AG08396 (cell line): ENCODE data around the gene FLII.

Experiments used
- DNase-seq: peaks from one replicate; pipeline ENCODE4 v3.0.0; 2012; ENCODE audit warnings: low spot score, mixed read lengths

Gene FLII

DNA sequence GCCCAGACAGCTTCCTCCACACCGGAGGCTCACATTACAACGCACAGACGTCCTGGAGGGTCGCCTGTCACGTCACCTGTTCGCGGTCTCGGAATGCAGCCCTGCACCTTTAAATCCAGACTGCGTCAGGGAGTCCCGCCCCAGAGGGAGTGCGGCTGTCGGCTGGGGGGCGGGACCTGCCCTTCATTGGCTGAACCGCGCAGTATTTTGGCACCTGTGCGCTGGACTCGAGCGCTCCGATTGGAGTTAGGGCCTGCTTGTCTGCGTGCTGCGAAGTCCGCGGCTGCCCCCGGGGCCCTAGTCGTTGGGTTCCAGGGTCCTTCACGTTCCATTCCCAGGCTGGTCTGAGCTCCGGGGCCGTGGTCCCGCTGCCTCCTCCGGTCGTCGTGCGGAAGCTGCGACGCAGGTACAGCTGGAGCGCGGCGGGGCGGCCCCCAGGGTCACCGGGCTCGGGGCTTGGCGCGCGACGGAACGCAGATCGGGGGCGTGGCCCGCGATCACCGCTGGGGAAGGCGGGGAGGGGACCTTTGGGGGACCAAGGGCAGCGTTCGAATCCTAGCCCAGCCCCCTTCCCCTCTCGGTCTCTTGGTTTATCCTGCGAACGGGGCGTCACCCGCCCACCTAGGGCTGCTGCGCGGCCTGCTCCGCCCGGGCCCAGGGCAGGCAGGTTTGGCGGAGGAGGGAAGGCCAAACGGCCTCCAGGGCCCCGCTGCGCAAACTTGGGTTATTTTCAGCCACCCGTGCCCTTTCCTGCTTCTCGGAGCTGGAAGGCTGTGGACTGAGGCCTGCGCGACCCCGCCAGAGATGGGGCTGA lies 2.0 kb upstream of the FLII start, which contains the start of gene MIEF2:
Gene MIEF2, plus strand, starts transcription at position 331 of the 814 bp plus-strand sequence. CDS start 2,059 bp downstream, outside the sequence.
- peak; percentile 100 for DNase-seq

DNA sequence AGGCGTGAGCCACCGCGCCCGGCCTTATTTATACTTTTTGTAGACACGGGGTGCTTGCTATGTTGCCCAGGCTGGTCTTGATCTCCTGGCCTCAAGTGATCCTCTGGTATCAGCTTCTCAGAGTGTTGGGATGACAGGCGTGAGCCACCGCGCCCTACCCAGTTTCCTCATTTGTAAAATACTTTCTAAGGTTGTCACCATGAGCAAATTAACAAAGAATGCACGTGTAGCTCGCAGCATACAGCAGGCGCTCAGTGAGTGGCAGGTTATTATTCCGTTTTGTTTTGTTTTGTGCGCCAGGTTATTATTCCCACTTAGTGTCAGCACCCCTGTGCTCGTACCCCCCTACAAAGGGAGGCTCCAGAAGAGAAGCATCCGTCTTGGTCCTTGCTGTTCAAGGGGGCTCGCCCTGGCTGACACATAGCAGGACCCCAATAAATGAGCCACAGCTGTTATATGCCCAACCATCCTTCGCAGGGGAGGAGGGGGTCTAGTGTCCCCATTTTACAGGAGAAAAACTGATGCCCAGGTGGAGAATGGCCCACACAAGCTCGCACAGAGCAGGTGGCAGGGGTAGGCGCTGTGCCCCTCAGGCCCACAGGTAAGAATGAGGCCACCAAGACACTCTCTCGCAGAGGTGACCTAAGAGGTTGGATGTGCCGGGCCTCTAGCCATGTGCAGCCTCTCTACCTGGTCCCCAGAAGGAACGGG lies 1.2 kb upstream of the FLII start:
- no peak for DNase-seq

DNA sequence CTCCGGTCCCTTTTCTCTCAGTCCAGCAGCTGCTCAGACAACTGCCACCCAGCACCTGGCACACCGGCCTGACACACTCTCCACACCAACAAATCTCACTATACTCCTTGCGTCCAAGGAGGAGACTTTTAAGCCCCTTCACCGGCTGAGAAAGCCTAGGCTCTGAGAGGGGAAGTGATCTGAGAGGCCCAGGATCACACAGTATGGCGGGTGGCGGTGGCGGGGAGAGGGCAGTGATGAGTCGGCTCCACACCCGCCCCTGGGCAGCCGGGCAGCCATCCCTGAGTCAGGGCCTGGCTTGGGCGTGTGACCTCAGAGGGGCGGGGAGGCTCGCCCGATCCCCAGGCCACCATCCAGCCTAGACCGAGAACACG lies 569 bp downstream of the FLII start:
- peak; percentile 94 for DNase-seq

DNA sequence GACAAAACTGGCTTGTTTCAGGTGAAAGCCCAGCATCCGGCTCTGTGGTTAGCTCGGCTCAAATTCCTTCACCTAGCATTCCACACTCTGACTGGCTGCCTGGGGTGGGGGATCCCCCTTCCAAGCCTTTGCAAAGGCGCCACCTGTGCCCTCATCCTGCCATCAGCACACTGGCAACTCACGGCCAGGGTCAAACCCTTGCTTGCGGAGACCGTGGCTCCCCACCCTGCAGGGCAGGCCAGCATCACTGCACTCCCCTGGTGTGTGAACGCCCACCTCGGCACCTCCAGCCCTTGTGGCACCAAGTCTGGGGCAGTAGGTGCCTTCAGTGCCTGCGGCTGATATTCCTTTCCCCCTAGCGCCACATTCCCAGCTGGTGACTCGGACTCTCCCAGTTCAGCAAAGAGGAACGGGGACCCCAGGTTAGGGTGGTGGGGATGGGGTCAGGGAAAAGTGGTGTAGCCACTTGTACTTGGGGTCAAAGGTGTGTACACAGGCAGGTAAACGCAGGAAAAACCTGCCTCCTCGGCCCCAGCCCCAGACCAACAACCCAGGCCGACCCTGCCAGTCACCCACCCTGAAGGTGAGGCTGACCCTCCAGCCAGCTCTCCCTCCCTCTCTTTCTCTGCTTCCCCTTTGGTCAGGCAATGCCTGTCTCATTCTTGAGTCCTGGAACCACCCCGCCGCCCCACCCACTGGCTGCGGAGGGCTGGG lies 1.1 kb downstream of the FLII start:
- peak; percentile 78 for DNase-seq

DNA sequence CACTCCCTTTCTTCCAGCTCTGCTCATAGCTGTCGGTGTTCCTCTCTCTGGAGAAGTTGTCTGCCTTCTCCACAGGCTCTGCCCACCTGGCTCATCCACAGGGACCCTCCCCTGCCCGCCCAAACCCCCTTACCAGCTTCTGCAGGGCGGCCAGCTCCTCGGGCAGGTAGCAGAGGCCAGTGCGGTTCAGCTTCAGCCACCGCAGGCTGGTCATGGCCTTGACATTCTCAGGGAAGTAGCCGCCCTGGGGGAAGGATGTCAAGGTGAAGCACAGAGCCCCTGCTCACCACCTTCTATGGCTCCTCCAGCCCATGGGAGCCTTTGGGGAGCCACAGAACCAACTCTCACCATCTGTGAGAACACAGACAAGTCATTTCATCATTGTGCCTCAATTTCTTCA lies 1.8 kb downstream of the FLII start:
- DNase-seq, result no peak

DNA sequence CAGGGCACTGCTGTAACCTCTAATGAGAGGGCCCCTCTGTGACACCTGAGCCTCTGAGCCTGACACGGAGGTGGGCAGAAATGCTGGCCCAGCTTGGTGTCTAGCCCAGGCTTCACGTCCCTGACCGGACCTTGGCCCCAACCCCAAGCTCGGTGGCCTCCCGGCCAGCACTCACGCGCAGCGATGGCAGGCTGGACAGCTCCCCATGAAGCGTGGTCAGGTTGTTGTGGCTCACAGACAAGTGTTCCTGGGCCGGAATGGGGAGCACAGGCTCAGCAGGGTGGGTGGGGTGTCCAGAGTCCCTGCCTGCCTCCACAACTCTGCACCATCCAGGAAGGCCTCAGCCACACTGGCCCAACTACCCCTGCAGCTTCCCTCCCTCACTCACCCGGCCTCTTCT lies 2.2 kb downstream of the FLII start:
- no peak for DNase-seq

DNA sequence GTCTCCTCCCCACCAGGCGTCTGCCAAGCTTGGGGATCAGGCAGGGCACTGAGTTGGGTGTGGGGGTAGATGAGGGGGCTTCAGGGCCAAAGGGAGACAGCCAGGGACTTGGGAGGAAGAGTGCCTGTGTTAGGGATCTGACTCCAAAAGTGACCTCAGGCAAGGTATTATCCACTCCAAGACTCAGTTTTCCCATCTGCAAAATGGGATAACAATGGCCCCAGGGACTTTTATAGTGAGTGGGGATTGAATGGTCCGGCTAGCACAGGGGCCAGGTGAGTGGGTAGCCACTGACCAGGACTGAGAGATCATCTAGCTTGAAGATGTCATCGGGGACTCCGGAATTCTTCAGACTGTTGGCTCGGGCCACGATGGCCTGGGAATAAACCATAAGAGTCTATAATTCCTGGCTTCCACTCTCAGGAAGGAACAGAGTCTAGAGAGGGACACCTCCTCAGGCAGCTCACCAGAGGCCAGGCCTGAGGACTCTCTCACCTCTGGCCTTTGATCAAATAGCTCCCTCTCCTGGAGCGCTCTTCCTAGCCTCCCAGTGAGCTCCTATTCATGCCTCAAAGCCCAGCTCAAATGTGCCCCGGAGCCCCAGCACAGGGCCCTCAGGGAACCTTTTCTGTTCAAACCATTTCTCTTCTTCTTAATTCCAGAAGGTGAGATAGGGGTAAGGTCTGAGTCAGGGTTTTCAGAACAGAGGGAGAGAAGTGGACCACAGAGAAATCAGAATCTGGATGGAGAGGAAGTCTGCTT lies 3.5 kb downstream of the FLII start:
- DNase-seq, result no peak

DNA sequence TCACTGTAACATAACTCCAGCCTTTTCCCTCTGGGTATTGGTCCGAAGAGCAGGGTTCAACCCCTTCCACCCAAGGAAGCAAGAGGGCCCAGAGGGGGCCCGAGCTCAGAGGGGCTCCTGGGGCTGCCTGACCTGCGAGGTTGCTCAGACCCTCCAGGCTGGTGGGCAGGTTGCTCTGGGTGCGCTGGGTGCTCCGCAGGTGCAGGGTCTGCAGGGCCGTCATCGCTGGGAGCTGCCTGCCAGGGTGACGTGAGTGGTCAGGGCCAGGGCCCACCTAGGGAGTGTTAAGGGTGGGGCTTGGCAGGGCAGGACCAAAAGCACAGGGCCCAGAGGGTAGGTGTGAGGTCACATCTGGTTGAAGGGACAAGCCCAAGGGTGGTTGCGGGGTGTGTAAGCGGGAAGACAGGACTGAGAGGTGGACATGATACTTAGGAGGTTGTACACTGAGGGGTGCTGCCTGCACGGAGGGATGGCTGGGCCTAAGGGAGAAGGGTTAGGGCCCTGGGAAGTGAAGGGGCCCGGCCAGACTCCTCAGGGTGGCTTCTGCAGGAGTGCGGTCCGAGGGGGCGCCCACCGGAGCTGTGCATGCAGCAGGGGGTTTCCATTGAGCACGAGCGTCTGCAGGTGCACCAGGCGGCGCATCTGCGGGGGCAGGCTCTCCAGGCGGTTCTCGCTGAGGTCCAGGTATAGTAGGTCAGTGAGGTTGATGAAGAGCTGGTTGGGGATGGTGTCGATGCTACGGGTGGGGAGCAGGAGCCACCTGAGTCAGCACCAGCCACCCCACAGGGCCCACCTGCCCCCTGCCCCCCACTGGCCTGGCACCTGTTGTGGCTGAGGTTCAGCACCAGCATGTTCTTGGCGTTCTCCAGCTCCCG lies 4.4 kb downstream of the FLII start:
- no peak for DNase-seq

DNA sequence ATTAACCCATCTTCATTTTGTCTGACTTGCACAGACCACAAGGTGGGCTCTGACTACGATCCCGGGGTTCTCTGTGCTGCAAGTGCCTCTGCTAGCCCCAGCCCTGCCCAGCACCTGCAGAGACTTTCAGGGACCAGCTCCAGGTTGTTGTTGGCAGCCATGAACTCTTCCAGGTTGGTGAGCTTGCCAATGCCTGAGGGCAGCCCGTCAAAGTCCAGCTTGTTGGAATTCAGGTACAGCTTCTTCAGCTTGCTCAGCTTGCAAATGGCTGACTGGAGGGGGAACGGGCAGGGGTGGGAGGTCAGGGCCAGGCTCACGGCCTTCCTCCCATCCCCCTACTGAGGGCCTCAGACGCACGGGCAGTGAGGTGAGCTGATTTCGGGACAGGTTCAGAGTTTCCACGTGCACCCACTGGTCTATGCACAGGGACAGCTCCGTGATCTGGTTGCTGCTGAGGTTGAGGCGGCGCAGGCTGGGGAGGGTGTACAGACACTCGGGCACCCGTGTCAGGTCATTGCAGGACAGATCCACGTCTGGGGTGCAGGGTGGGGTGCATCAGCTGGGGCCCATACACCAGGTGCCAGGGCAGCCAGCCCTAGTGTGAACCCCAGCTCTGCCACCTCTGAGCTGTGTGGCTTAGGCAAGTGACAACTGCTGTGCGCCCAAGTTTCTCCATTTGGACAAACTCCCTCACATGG lies 5.2 kb downstream of the FLII start:
- DNase-seq, result no peak

DNA sequence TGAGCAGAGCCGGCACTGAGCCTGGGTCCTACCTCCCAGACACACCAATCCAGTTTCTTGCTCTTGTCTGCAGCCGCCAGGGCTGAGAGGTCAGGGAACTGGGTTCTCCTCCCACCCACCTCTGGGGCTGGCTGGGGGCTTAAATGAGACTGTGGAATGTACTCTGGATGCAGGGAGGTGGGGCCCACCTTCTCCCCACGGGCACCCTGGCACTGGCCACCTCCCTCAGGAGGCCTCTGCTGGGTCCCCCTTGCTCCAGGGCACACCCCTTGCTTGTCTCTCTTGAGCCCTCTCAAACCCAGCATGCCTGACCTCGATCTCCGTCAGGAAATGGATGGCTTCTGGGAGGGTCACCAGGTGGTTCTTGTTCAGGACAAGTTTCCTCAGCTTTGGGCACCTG lies 6.4 kb downstream of the FLII start:
- DNase-seq, result no peak

DNA sequence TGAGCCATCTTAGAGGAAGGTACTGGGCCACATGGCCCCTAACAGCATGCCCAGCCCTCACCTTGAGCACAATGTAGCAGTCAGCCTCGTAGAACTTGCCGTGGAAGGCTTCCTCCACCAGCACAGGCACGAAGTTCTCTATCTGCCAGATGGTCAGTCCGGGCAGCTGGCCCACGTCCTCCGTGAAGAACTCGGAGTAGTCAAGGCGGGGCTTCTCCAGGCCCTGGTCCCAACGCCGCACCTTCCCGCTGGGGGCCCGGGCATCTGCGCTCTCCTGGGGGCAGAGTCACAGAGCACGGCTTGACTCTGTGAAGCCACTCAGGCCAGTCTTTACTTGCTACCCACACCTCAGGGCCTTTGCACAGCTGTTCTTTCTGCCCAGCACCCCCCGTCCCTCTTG lies 7.3 kb downstream of the FLII start:
- DNase-seq, result no peak

DNA sequence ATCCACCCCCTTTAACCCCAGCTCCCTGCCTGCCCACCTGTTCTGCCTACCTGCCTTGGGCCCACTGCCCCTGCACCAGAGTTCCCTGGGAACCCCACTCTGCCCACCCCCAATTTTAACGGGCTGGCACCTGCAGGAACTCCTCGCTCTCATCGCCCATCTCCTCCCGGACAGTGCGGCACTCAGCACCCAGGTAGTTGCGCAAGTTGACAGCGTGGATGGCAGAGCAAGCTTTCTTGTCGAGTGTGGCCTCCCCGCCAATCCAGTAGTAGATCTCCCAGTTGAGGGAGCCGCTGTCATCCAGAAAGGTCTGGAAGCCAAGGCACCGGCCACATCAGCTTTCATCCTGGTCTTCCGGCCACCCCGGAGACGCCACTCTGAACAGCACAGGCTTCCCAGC lies 7.8 kb downstream of the FLII start:
- no peak for DNase-seq

DNA sequence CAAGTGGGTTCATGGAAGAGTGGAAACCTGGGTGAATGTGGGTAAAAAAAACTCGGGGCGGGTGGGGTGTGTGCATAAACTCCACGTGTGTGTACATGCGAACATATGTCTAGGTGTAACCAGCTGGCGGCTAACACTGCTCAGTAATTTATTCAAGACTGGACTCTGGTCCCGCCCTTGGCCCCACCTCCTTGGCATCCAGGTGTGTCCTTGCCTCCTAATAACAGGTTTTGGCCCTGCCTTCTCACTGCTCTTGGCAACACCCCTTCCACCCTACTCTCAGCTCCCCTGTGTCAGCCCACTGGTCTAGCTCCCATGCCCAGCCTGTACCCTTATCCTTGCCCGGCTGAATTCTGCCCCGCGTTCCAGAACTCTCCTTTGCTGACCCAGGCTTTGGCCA lies 8.3 kb downstream of the FLII start:
- no peak for DNase-seq

DNA sequence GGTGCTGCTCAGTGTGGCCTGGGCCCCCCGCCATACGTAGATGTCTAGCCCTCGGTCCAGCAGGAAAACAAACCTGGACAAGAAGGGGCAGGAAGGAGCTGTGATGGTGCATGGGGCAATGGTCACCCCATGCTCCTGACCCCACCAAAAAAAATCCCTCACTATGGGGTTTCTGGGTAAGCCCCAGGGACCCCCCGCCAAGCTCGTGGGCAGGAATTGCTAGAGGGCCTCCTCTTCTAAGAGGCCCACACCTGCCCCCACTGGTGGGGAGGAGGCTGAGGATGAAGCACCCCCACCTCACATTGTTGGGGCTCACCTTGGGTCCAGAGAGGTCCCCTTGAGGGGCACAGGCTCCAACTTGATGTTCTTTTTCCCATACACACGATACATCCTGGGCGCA lies 9.7 kb downstream of the FLII start:
- no peak for DNase-seq

DNA sequence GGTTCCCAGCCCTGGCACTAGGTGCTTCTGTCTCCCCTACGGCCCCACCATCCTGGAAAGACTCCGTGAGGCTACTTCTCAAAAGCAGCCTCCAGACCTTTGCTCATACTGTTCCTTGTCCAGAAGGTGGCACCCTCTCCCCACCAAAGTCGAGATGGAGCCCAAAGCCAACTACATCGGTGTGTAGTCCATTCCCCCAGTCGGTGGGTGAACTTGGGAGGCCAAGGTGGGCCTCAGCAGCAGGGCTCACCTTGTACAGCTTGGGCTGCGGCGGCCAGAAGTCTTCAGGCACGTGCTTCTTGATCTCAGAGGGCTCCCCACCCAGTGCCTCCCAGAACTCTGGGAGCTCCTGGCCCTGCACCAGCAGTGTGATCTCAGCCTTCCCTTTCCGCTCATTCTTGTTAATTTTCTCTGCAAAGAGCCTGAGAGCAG lies 10.2 kb downstream of the FLII start:
- peak; percentile 90 for DNase-seq

DNA sequence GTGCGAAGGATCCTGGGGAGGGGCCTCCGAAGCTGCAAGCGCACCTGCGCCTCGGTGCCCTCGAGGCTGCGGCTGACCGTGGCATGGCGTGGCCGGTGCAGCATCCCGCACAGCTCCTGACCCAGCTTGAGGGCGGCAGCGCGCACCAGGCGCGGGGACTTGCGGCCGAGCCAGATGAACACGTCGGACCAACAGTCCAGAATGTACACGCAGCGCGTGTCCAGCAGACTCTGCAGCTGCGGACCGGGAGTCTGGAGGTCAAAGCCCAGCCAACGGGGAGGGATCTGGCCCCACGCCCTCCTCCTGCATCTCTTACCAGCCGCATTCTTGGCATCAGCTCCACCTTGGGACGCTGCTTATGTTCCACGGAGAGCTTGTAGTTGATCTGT lies 10.9 kb downstream of the FLII start:
- no peak for DNase-seq

DNA sequence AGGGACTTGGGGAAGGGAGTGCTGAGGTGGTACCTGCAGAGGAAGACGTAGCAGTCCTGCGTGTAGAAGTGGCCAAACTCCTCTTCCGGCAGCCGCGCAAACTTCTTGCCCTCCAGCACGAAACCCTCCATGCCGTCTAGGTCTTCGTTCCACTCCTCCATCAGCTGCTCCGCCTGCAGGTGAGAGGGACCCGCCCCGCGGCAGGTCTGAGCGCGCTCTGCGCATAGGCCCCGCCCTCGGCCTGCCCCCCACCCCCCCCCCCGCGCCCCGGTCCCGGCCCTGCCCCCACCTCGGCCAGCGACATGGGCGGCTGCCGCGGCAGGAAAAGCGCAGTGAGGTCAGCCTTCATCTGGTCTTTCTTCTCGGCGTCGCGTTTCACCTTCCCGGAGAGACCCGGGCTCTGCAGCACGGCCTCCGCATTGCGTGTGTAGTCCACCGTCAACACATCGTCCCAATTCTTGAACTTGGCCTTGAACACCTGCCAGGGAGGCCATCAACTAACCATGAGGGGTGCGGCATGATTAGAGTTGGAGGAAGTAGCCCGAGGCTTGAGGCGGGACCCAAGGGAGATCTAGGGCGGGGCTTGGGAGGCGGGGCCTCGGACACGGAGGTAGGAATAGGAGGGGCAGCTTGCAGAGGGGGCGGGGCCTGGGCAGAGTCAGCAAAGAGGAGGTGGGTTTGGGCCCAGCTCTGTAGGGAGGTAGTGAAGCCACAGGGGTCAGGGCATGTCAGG lies 11.5 kb downstream of the FLII start:
- peak; percentile 64 for DNase-seq

DNA sequence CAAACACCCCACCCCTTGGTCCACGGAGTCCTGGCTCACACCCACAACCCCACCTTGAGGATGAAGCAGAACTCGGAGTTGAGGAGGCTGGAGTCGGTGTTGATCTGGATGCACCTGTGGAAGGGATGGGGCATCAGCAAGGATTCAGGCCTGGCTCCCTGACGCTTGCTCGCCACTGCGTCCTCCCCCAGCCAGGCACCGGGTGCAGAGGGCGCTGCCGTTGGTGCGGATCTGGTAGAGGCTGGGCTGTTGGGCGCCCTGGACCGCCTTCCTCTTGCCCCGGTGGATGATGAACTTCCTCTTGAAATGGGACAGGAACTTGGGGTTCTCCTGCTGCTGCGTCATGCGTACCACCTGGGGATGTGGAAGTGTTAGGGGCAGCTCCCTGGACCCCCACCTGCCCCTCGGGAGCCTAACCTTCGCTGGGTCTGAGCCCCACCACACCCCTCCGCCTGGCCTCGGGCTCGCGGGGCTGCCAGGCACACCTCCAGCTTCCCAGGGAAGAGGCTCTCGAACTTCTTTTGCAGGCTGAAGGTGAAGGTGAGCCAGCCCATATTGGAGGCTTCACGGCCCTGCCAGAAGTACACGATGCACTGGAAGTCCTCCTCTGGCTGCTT lies 12.3 kb downstream of the FLII start:
- DNase-seq, result no peak

DNA sequence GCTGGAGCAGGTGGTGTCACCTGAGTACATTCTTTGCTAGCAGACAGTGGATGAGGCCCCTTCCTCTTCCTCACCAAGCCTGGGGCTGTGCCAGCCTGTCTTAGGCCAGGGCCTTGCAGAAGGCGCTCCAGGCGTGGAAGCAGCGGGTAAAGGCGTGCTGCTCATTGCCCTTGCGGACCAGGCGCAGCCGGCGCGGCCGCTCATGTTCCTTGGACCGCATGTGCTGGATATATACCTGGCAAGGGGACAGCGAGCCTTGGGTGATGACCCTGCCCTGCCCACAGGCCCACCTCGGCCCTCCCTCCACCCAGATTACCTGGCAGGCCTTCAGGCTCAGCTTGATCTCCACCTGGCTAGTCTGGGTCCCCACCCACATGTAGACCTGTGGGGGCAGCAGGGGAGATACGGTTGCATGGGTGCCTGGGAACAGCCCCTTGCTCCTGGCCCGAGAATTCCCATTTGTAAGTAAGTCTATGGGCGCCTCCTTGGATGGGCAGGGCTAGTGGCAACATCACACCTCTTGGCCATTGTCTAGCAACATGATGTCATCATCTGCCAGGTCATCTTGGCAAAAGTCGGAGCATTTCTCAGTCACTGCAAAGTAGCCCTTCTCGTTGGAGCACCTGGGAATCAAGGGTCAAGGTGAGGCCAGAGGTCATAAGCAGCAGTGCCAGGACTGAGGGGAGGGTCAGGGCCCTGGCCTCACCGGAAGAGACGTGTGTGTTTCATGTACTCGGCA lies 13.3 kb downstream of the FLII start:
- DNase-seq, result no peak
